HepG2 (cell line): ENCODE data around the gene METTL16. TPM values are rescaled to one million over a fixed set of nuclear protein-coding genes. Genes with fewer than 3 reads are reported as not detected.
A peak's percentile ranks its signal among the peaks of the same experiment; 100 is the strongest.

ENCODE experiments used
- ATF1 ChIP-seq: IDR thresholded peaks from 2 replicates; pipeline ENCODE4 v1.6.1; 2016; ENCODE audit warnings: mild to moderate bottlenecking, control low read depth
- DNMT1 ChIP-seq: sonication (generic); formaldehyde crosslinking; IDR thresholded peaks from 2 replicates; pipeline ENCODE4 v1.5.1; 2020; ENCODE audit warnings: mild to moderate bottlenecking, missing genetic modification reagents
- IRF2 ChIP-seq: IDR thresholded peaks from 2 replicates; pipeline ENCODE4 v1.6.1; 2018; ENCODE audit warnings: missing genetic modification reagents, missing compliant biosample characterization
- KDM4B ChIP-seq: sonication (generic); formaldehyde crosslinking; IDR thresholded peaks from 2 replicates; pipeline ENCODE4 v1.4.0; 2020; ENCODE audit warnings: missing genetic modification reagents
- MEIS1 ChIP-seq: sonication (generic); formaldehyde crosslinking; IDR thresholded peaks from 2 replicates; pipeline ENCODE4 v1.9.0; 2021; ENCODE audit warnings: mild to moderate bottlenecking, missing genetic modification reagents, moderate library complexity, borderline replicate concordance
- MYC ChIP-seq: sonication (generic); formaldehyde crosslinking; IDR thresholded peaks from 2 replicates; pipeline ENCODE4 v1.9.0; 2021; ENCODE audit warnings: missing genetic modification reagents, borderline replicate concordance
- PCBP1 ChIP-seq: fragments of 200-400 bp; formaldehyde crosslinking; IDR thresholded peaks from 2 replicates; pipeline ENCODE4 v1.6.1; 2017; ENCODE audit warnings: mild to moderate bottlenecking, low read depth, low read length, borderline replicate concordance
- PHF21A ChIP-seq: sonication (generic); formaldehyde crosslinking; IDR thresholded peaks from 2 replicates; pipeline ENCODE4 v1.5.0; 2020; ENCODE audit warnings: mild to moderate bottlenecking, missing genetic modification reagents
- RBFOX2 ChIP-seq: fragments of 200-400 bp; formaldehyde crosslinking; IDR thresholded peaks from 2 replicates; pipeline ENCODE4 v1.6.1; 2017; ENCODE audit warnings: low read depth, mild to moderate bottlenecking, low read length
- REL ChIP-seq: sonication (generic); formaldehyde crosslinking; conservative IDR thresholded peaks from 2 replicates; pipeline ENCODE4 v1.8.0; 2022; ENCODE audit warnings: mild to moderate bottlenecking, missing genetic modification reagents, moderate library complexity
- SMAD1 ChIP-seq: sonication (generic); formaldehyde crosslinking; IDR thresholded peaks from 2 replicates; pipeline ENCODE4 v1.4.0; 2020; ENCODE audit warnings: missing genetic modification reagents, low read depth, mild to moderate bottlenecking, borderline replicate concordance
- SP5 ChIP-seq: IDR thresholded peaks from 2 replicates; pipeline ENCODE4 v1.6.1; 2016; ENCODE audit warnings: low read depth, borderline replicate concordance
- ZNF230 ChIP-seq: sonication (generic); formaldehyde crosslinking; IDR thresholded peaks from 2 replicates; pipeline ENCODE4 v1.4.0; 2020; ENCODE audit warnings: mild to moderate bottlenecking, missing genetic modification reagents
- ZNF235 ChIP-seq: sonication (generic); formaldehyde crosslinking; IDR thresholded peaks from 2 replicates; pipeline ENCODE4 v1.8.1; 2023; ENCODE audit warnings: mild to moderate bottlenecking, missing genetic modification reagents, borderline replicate concordance
- ZNF574 ChIP-seq: sonication (generic); formaldehyde crosslinking; IDR thresholded peaks from 2 replicates; pipeline ENCODE4 v1.4.0; 2020; ENCODE audit warnings: missing genetic modification reagents
- ZNF747 ChIP-seq: sonication (generic); formaldehyde crosslinking; IDR thresholded peaks from 2 replicates; pipeline ENCODE4 v1.8.1; 2023; ENCODE audit warnings: missing genetic modification reagents, mild to moderate bottlenecking, borderline replicate concordance
- polyA plus RNA-seq, 8 experiments: library from polyadenylated mRNA; depleted of rRNA in 3 of 8; stranded (reverse) in 7 of 8; unstranded in 1 of 8; fragments of >200 nt; fragmentation: Illumina TruSeq in 4 of 8; extraction: Trizol in 4 of 8; gene quantifications; 2 replicates each; pipeline versions ENCODE4 v1.2.1 to v1.2.3, GENCODE V29; 2011 to 2016; ENCODE audit warnings: low read depth in 4 of 8, missing spikeins in 1 of 8, mixed read lengths in 1 of 8; ENCODE audit not compliant: insufficient read depth in 1 of 8
- total RNA-seq, 5 experiments: library from RNA; depleted of rRNA; stranded (reverse); fragments of >200 nt; fragmentation: Illumina TruSeq; extraction: Trizol; gene quantifications; 2 replicates each; pipeline ENCODE4 v1.2.3, GENCODE V29; 2016; ENCODE audit warnings: low read depth in 1 of 5
- TF ChIP-seq, protein P1 (sequence below): sonication (generic); formaldehyde crosslinking; IDR thresholded peaks from 2 replicates; pipeline ENCODE4 v1.4.0; 2020; ENCODE audit warnings: missing genetic modification reagents
- TF ChIP-seq, protein P2 (sequence below): IDR thresholded peaks from 2 replicates; pipeline ENCODE4 v1.6.1; 2016; ENCODE audit warnings: missing genetic modification reagents, missing compliant biosample characterization
- TF ChIP-seq, protein P3 (sequence below): sonication (generic); IDR thresholded peaks from 2 replicates; pipeline ENCODE4 v1.6.1; 2016; ENCODE audit warnings: low read depth, borderline replicate concordance
- TF ChIP-seq, protein P4 (sequence below): sonication (generic); formaldehyde crosslinking; IDR thresholded peaks from 2 replicates; pipeline ENCODE4 v1.5.0; 2020; ENCODE audit warnings: mild to moderate bottlenecking, missing genetic modification reagents, moderate library complexity

The METTL16 gene
- total and polyA plus RNA-seq, 2 of the 13 experiments (the other 11 are each of a cell fraction or from before 2014, with no cell fraction given): 11.6 to 18.5 TPM

- TF ChIP-seq SP5 (CRISPR knock-in tag) (peak; percentile 77; the same call in 1 of the 2 replicates), RBFOX2 (peak; percentile 69), SMAD1 (CRISPR knock-in tag) (0 out of 2 replicates have a peak, but pooled peaks have one; percentile 17), MYC (CRISPR knock-in tag) (peak; percentile 82), PCBP1 (peak; percentile 90; the same call in 1 of the 2 replicates), ZNF235 (CRISPR knock-in tag) (no peak), DNMT1 (CRISPR knock-in tag) (no peak), ZNF747 (0 out of 2 replicates have a peak, but pooled peaks have one; percentile 36), REL (CRISPR knock-in tag) (no peak), ZNF574 (peak; percentile 38; the same call in 1 of the 2 replicates), ZNF230 (peak; percentile 56; the same call in 1 of the 2 replicates), MEIS1 (CRISPR knock-in tag) (peak; percentile 84; the same call in 1 of the 2 replicates), ATF1 (CRISPR knock-in tag) (peak; percentile 90), PHF21A (peak; percentile 43; the same call in 1 of the 2 replicates), KDM4B (CRISPR knock-in tag) (peak; percentile 64; the same call in 1 of the 2 replicates), IRF2 (peak; percentile 37; the same call in 1 of the 2 replicates)
- TF ChIP-seq, protein P1, sequence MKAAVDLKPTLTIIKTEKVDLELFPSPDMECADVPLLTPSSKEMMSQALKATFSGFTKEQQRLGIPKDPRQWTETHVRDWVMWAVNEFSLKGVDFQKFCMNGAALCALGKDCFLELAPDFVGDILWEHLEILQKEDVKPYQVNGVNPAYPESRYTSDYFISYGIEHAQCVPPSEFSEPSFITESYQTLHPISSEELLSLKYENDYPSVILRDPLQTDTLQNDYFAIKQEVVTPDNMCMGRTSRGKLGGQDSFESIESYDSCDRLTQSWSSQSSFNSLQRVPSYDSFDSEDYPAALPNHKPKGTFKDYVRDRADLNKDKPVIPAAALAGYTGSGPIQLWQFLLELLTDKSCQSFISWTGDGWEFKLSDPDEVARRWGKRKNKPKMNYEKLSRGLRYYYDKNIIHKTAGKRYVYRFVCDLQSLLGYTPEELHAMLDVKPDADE (CRISPR knock-in tag): 0 out of 2 replicates have a peak, but pooled peaks have one; percentile 35
- TF ChIP-seq, protein P2, sequence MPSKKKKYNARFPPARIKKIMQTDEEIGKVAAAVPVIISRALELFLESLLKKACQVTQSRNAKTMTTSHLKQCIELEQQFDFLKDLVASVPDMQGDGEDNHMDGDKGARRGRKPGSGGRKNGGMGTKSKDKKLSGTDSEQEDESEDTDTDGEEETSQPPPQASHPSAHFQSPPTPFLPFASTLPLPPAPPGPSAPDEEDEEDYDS (CRISPR knock-in tag): 0 out of 2 replicates have a peak, but pooled peaks have one; percentile 26
- TF ChIP-seq, protein P3, sequence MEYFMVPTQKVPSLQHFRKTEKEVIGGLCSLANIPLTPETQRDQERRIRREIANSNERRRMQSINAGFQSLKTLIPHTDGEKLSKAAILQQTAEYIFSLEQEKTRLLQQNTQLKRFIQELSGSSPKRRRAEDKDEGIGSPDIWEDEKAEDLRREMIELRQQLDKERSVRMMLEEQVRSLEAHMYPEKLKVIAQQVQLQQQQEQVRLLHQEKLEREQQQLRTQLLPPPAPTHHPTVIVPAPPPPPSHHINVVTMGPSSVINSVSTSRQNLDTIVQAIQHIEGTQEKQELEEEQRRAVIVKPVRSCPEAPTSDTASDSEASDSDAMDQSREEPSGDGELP: peak; percentile 56; the same call in 1 of the 2 replicates
- TF ChIP-seq, protein P4, sequence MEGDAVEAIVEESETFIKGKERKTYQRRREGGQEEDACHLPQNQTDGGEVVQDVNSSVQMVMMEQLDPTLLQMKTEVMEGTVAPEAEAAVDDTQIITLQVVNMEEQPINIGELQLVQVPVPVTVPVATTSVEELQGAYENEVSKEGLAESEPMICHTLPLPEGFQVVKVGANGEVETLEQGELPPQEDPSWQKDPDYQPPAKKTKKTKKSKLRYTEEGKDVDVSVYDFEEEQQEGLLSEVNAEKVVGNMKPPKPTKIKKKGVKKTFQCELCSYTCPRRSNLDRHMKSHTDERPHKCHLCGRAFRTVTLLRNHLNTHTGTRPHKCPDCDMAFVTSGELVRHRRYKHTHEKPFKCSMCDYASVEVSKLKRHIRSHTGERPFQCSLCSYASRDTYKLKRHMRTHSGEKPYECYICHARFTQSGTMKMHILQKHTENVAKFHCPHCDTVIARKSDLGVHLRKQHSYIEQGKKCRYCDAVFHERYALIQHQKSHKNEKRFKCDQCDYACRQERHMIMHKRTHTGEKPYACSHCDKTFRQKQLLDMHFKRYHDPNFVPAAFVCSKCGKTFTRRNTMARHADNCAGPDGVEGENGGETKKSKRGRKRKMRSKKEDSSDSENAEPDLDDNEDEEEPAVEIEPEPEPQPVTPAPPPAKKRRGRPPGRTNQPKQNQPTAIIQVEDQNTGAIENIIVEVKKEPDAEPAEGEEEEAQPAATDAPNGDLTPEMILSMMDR (CRISPR knock-in tag): no peak
Measured at GRCh38 chr17:2401426-2402221, 110.1 kb downstream of the METTL16 start (continued).
